BJ (cell line): ENCODE measurements around the gene IPO8. TPM values are rescaled to one million over a fixed set of nuclear protein-coding genes. Genes with fewer than 3 reads are reported as not detected.

Source experiments
- CTCF ChIA-PET: fragments of 350-600 bp; formaldehyde crosslinking; extraction: SDS; loops from one replicate; lab custom pipeline; 2021; ENCODE audit warnings: antibody characterized with exemption, inconsistent platforms; lab: Yijun Ruan, JAX
- POLR2A ChIA-PET: fragments of 300-600 bp; sonication (Branson Sonifier 250); formaldehyde crosslinking; extraction: SDS; loops from one replicate; lab custom pipeline; 2021; ENCODE audit warnings: antibody characterized with exemption; lab: Charles Lee
- DNase-seq: peaks from one replicate; pipeline ENCODE4 v3.0.0-alpha.2; 2011; ENCODE audit warnings: low read depth
- H3K27me3 ChIP-seq: 2 replicates; pipeline ENCODE4 v1.6.0; 2011; ENCODE audit warnings: low read length; ENCODE audit not compliant: control insufficient read depth, insufficient read depth
- H3K36me3 ChIP-seq: 2 replicates; pipeline ENCODE4 v1.5.1; 2011; ENCODE audit warnings: low read length; ENCODE audit not compliant: control insufficient read depth, insufficient read depth
- H3K4me3 ChIP-seq: 2 replicates; pipeline ENCODE4 v1.5.1; 2011; ENCODE audit warnings: low read depth, mild to moderate bottlenecking, control low read depth, low read length
- polyA plus RNA-seq: library from polyadenylated mRNA; depleted of rRNA; stranded (reverse); fragments of >200 nt; gene quantifications from 2 replicates; pipeline ENCODE4 v1.2.3, GENCODE V29; 2011
- TF ChIP-seq, protein P1 (sequence below): IDR thresholded peaks from 2 replicates; pipeline ENCODE4 v1.5.1; 2011; ENCODE audit warnings: low read depth, mild to moderate bottlenecking, control low read depth, inconsistent platforms, low read length, moderate library complexity; ENCODE audit not compliant: insufficient read depth

Gene IPO8
- polyA plus RNA-seq, 1 experiment: 6.8 TPM

- CTCF ChIA-PET: no interaction called here
- DNase-seq: no peak
- no peak overlapping the region for H3K4me3 ChIP-seq
- no peaks in the 10 kb centered on the region for H3K27me3 ChIP-seq
- POLR2A ChIA-PET: no interaction called here
- TF ChIP-seq, protein P1, sequence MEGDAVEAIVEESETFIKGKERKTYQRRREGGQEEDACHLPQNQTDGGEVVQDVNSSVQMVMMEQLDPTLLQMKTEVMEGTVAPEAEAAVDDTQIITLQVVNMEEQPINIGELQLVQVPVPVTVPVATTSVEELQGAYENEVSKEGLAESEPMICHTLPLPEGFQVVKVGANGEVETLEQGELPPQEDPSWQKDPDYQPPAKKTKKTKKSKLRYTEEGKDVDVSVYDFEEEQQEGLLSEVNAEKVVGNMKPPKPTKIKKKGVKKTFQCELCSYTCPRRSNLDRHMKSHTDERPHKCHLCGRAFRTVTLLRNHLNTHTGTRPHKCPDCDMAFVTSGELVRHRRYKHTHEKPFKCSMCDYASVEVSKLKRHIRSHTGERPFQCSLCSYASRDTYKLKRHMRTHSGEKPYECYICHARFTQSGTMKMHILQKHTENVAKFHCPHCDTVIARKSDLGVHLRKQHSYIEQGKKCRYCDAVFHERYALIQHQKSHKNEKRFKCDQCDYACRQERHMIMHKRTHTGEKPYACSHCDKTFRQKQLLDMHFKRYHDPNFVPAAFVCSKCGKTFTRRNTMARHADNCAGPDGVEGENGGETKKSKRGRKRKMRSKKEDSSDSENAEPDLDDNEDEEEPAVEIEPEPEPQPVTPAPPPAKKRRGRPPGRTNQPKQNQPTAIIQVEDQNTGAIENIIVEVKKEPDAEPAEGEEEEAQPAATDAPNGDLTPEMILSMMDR: no peak
- H3K36me3 ChIP-seq: no peaks in the 10 kb centered on the region
Observed at GRCh38 chr12:30698346-30698745, 2.7 kb upstream of the IPO8 start.

GRCh38 chr12:30696943-30697342, 1.3 kb upstream of the IPO8 start:
- CTCF ChIA-PET: interaction anchor here (1.2 kb wide), 1 partner anchor 21 kb away, joined by 3 read pairs; no protein-coding TSS in a partner anchor
- H3K36me3 ChIP-seq: no peaks in the 10 kb centered on the region
- no peak for DNase-seq
- TF ChIP-seq, protein P1: no peak
- no peak overlapping the region for H3K4me3 ChIP-seq
- POLR2A ChIA-PET: no interaction called here
- H3K27me3 ChIP-seq: no peaks in the 10 kb centered on the region

GRCh38 chr12:30696486-30696885, 817 bp upstream of the IPO8 start:
- Histone ChIP-seq H3K36me3 (no peaks in the 10 kb centered on the region), H3K4me3 (no peak overlapping the region), H3K27me3 (no peaks in the 10 kb centered on the region)
- POLR2A ChIA-PET: no interaction called here
- TF ChIP-seq, protein P1: no peak
- DNase-seq: no peak
- CTCF ChIA-PET: interaction anchor here (1.2 kb wide), 1 partner anchor 21 kb away, joined by 3 read pairs; no protein-coding TSS in a partner anchor

GRCh38 chr12:30696103-30696408, 387 bp upstream of the IPO8 start:
- Histone ChIP-seq H3K4me3 (peak overlapping the region; percentile 94), H3K36me3 (no peaks in the 10 kb centered on the region), H3K27me3 (no peaks in the 10 kb centered on the region)
- DNase-seq: no peak
- TF ChIP-seq, protein P1: no peak
- ChIA-PET POLR2A (interaction anchor here (0.7 kb wide), 2 partner anchors 38 to 506 kb away, joined by 4 to 18 read pairs; no protein-coding TSS in a partner anchor), CTCF (interaction anchor here (0.5 to 1.3 kb wide), 10 partner anchors 11 to 1465 kb away, joined by 3 to 5 read pairs (median 3); no protein-coding TSS in a partner anchor)

DNA sequence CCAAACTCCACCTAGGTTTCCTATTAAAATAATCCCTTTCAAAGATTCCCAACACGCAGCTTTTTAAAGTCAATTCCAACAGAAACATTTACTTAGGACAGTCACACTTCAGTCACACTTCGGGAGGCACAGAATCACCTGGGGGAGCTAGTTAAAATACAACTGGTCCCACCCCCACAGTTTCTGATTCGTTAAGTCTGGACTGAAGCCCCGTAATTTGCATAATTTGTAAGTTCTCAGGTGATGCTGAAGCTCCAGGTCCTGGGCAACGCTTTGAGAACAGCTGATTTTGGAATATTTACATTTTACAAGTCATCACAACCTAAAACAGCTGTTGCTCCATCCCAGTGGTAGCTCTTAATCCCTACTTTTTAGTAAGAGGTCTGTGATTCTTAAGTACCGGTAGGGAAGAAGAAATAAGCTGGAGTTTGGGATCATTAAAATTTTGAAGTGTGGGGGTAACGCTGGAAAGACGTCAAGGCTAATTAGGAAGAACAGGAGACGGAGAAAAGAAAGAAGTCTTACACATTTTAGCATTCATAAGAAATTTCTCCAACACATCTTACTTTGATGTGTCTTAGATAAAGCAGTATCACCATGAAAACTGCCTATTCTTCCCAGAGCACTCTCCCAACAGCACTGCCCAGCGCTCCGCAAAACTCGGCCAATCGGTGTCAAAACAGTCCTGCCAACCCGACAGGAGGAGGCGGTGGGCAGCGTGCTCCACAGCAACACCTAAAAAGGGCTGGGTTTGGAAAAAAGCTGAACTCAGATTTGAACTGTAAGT, 1.1 kb downstream of the IPO8 start:
- Histone ChIP-seq H3K36me3 (no peaks in the 10 kb centered on the region), H3K27me3 (no peaks in the 10 kb centered on the region), H3K4me3 (peak overlapping the region; percentile 94)
- ChIA-PET POLR2A (interaction anchor here (1.1 kb wide), 1 partner anchor 59 kb away, joined by 3 read pairs; no protein-coding TSS in a partner anchor), CTCF (interaction anchor here (0.5 to 1.4 kb wide), 4 partner anchors 9 to 239 kb away, joined by 3 to 4 read pairs (median 4); no protein-coding TSS in a partner anchor)
- no peak for DNase-seq
- TF ChIP-seq, protein P1: peak; percentile 15; the same call in 1 of the 2 replicates
